HUES48 (cell line): Measurements from ENCODE around the gene ITGB7.

Experiments used
- H3K27ac ChIP-seq: one replicate; pipeline ENCODE4 v1.7.0; 2013; ENCODE audit warnings: low read depth, low read length, inconsistent platforms
- H3K27me3 ChIP-seq: 2 replicates; pipeline ENCODE4 v1.6.1; 2013; ENCODE audit warnings: mild to moderate bottlenecking, low read length; ENCODE audit not compliant: control insufficient read depth, insufficient read depth
- H3K36me3 ChIP-seq: 2 replicates; pipeline ENCODE4 v1.6.1; 2013; ENCODE audit warnings: low read length; ENCODE audit not compliant: control insufficient read depth, insufficient read depth
- H3K4me1 ChIP-seq: 2 replicates; pipeline ENCODE4 v1.6.1; 2013; ENCODE audit warnings: mild to moderate bottlenecking, low read length; ENCODE audit not compliant: control insufficient read depth, insufficient read depth
- H3K4me3 ChIP-seq: 2 replicates; pipeline ENCODE4 v1.5.1; 2013; ENCODE audit warnings: mild to moderate bottlenecking, low read depth, low read length
- H3K9ac ChIP-seq: 2 replicates; pipeline ENCODE4 v1.6.1; 2013; ENCODE audit warnings: mild to moderate bottlenecking, low read depth, low read length, moderate library complexity
- H3K9me3 ChIP-seq: 2 replicates; pipeline ENCODE4 v1.6.1; 2013; ENCODE audit warnings: low read length; ENCODE audit not compliant: control insufficient read depth, insufficient read depth

The ITGB7 gene, protein sequence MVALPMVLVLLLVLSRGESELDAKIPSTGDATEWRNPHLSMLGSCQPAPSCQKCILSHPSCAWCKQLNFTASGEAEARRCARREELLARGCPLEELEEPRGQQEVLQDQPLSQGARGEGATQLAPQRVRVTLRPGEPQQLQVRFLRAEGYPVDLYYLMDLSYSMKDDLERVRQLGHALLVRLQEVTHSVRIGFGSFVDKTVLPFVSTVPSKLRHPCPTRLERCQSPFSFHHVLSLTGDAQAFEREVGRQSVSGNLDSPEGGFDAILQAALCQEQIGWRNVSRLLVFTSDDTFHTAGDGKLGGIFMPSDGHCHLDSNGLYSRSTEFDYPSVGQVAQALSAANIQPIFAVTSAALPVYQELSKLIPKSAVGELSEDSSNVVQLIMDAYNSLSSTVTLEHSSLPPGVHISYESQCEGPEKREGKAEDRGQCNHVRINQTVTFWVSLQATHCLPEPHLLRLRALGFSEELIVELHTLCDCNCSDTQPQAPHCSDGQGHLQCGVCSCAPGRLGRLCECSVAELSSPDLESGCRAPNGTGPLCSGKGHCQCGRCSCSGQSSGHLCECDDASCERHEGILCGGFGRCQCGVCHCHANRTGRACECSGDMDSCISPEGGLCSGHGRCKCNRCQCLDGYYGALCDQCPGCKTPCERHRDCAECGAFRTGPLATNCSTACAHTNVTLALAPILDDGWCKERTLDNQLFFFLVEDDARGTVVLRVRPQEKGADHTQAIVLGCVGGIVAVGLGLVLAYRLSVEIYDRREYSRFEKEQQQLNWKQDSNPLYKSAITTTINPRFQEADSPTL

DNA sequence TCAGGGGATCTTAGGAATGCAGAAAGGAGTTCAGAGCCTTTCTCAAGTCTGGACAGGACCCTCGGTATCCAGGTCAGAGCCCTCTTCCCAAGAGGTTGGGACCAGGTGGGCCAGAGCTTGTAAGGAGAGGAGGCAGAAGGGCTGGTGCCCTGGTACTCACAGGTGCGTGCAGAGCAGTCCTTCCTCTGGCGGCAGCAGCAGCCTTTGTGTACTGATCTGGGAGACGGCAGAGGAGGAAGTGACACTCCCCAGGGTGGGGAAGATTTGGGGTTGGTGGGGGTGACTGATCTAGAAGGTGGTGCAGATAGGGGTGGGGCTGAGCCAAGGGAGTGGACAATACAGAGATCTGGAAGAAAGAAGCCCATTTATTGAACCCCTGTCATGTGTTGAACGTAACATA lies at the start of gene ITGB7:
ITGB7 (minus strand) TSS at position 210 of the 400 bp plus-strand sequence. CDS start 6,808 bp downstream, outside the sequence.
- H3K4me3 ChIP-seq = no peak within 1 kb of the TSS
- H3K4me1 ChIP-seq = no peaks in the 10 kb centered on the region
- H3K27ac ChIP-seq = no peak within 1 kb of the TSS
- no peak within 1 kb of the TSS for H3K9ac ChIP-seq
- no peaks in the 10 kb centered on the region for H3K9me3 ChIP-seq
- no peaks in the 10 kb centered on the region for H3K27me3 ChIP-seq
- H3K36me3 ChIP-seq = peaks cover 19% of the 10 kb centered on the region

DNA sequence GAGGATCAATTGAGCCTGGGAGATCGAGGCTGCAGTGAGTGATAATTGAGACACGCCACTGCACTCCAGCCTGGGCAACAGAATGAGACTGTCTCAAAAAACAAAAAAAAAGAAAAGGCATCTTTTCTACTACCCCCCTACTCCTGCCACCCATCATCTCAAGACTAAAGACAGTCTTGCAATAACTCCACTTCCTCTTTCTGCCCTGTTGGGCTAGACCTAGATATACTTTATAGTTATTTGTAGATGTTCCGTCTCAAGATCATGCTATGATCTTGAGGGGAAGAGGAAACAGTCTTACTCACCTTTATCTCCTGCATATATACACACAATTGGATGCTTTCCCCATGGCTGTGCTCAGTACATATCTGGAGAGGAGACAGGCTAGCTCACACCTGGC lies 48.9 kb upstream of the ITGB7 start:
- peaks cover 12% of the 10 kb centered on the region for H3K36me3 ChIP-seq
- no peaks in the 10 kb centered on the region for H3K9me3 ChIP-seq
- no peak overlapping the region for H3K9ac ChIP-seq
- H3K4me3 ChIP-seq = no peak overlapping the region
- peaks cover 12% of the 10 kb centered on the region for H3K4me1 ChIP-seq
- no peaks in the 10 kb centered on the region for H3K27me3 ChIP-seq
- H3K27ac ChIP-seq = no peak overlapping the region

DNA sequence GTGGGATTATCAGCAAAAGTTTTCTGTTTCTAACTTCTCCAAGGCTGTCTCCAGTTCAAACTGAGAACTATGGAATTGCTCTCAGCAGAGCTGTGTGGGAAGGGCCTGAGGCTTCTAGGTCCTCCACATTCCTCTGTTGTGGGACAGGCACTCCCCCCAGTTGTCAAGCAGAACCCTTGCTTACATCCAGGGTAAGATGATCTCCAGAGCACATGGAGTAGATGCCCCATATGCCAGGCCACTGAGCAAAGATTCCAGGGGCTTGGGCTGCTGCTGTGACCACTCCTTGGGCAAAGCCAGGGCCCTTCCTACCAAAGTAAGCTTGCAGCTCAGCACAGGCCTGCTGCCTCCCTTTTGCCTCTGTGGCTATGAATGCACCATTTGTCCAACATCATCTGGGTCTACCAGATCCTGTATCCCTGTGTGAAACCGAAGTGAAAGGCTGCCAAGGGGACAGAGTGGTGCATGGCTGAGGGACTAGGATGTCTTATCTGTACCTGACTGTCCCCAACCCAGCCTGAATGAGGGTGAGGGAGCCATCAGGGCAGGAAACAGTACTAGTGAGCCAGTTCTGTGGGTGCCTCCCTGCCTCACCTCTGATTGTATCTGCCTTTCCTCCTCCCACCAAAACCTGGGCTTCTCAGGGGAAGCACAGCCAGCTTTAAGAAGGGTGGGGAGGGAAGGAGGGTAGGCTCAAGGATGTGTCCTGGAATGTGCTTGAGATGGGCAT lies 47.9 kb upstream of the ITGB7 start:
- Histone ChIP-seq H3K9me3 (no peaks in the 10 kb centered on the region), H3K9ac (no peak overlapping the region), H3K4me1 (peaks cover 12% of the 10 kb centered on the region), H3K27ac (no peak overlapping the region), H3K4me3 (no peak overlapping the region), H3K27me3 (no peaks in the 10 kb centered on the region), H3K36me3 (peaks cover 12% of the 10 kb centered on the region)

DNA sequence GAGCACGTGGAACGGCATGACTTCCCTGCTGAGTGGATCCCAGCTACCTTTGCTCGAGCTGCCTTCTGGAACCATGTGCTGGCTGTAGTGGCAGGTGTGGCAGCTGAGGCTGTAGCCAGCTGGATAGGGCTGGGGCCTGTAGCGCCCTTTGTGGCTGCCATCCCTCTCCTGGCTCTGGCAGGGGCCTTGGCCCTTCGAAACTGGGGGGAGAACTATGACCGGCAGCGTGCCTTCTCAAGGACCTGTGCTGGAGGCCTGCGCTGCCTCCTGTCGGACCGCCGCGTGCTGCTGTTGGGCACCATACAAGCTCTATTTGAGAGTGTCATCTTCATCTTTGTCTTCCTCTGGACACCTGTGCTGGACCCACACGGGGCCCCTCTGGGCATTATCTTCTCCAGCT lies 46.2 kb upstream of the ITGB7 start:
- peaks cover 12% of the 10 kb centered on the region for H3K4me1 ChIP-seq
- no peak overlapping the region for H3K27ac ChIP-seq
- peaks cover 12% of the 10 kb centered on the region for H3K36me3 ChIP-seq
- no peaks in the 10 kb centered on the region for H3K9me3 ChIP-seq
- H3K27me3 ChIP-seq = no peaks in the 10 kb centered on the region
- H3K9ac ChIP-seq = no peak overlapping the region
- H3K4me3 ChIP-seq = peak overlapping the region; percentile 71; the same call in 1 of the 2 replicates

DNA sequence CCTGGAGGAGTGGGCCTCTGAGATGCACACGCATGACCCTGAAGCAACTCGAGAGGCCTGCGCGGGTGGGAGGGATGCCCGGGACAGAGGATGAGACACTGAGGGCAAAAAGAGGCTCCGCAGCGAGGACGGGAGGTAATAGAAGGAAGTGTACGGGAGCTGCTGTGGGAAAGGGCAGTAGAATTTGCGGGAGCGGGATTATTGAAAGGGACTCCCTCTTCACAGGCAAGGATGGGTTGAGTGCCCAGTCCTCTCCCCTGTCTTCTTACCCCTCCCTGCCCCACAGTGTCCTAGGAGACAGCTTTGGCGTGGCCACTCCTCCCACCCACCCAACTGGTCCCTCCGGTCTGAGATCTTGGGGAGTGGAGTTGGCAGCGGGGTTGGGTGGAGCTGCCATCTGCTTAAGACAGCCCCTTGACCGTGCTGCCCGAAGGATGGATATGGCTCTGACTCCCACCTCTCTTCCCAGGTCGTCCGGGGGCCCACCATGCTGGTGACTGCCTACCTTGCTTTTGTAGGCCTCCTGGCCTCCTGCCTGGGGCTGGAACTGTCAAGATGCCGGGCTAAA lies 45.4 kb upstream of the ITGB7 start:
- Histone ChIP-seq H3K9ac (peak overlapping the region; percentile 71), H3K27ac (peak overlapping the region; percentile 83), H3K36me3 (peaks cover 12% of the 10 kb centered on the region), H3K27me3 (no peaks in the 10 kb centered on the region), H3K4me3 (peak overlapping the region; percentile 71), H3K9me3 (no peaks in the 10 kb centered on the region), H3K4me1 (peaks cover 12% of the 10 kb centered on the region)

DNA sequence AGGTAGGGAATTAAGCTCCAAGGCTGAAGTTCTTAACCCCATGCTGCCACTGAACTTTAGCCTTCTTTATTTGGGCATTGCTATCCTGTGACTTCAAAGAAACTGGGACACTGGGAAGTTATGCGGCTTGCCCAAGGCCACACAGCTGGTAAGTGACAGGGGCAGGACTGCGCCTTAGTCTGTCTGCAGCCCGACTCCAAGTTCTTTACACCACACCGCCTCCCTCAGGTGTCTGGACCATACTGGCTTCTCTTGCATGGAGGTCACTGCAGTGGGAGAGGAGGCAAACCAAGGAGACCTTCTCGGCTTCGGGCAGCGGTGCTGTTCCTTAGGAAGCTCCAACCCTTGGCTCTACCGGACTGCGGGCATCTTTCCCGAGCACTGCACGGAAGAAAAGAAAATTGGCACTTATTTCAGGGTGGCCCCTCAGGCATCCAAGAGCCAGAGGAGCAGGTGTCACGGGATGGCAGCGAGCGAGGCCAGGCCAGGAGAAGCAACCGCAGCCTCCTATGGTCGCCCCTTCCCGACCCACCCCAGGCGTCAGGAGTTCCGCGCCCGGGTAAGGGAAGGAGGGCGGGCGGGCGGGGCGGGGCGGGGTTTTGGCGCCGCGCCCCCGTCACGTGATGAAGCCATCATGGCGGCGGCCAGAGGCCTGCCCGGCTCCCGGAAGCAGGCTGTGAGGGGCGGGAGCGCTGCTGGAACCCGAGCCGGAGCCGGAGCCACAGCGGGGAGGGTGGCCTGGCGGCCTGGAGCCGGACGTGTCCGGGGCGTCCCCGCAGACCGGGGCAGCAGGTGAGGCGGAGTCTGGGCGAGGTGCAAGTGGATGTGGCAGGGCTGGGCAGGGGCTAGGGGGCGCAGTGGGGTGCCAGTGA lies 44.7 kb upstream of the ITGB7 start:
- Histone ChIP-seq H3K4me1 (peaks cover 12% of the 10 kb centered on the region), H3K27ac (peak overlapping the region; percentile 92), H3K9me3 (no peaks in the 10 kb centered on the region), H3K9ac (peak overlapping the region; percentile 71), H3K4me3 (peak overlapping the region; percentile 71), H3K36me3 (peaks cover 12% of the 10 kb centered on the region), H3K27me3 (no peaks in the 10 kb centered on the region)

DNA sequence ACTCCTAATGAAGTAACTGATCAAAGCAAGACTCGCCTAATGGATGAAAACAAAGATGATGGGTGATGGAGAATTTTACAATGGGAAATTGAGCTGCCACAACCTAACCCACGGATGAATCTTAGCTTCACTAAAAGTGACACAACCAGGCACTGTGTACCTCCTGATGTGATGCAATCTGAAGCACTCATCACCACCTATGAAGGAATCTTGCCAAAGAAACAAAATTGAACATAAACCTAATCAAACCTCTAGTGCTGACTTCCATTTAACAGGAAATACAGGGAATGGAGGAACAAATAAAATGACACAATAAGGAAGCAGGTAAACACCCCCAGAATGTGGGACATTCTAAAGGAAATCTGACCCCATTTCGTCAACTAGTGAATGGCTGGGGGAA lies 38.2 kb upstream of the ITGB7 start:
- Histone ChIP-seq H3K9me3 (no peaks in the 10 kb centered on the region), H3K27ac (no peak overlapping the region), H3K9ac (no peak overlapping the region), H3K4me3 (no peak overlapping the region), H3K4me1 (peaks cover 21% of the 10 kb centered on the region), H3K36me3 (no peaks in the 10 kb centered on the region), H3K27me3 (no peaks in the 10 kb centered on the region; the same call in 1 of the 2 replicates)

DNA sequence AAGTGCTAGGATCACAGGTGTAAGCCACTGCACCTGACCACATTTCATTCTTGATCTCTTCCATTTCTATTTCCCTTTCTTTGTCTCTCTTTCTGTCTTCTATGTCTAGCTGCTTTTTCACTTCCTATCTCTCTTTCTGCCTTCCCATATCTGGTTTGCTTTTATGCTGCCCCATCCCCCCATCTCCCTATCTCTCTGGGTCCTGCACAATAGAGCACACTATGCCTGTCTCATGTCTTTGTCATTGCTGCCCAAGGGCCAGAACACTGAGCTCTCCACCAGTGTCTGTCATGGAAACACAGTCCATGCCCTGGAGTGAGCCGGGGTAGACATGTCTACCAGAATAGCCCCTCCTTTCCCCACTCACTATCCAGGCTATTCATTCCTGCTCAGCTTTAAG lies 37.3 kb upstream of the ITGB7 start:
- no peaks in the 10 kb centered on the region; the same call in 1 of the 2 replicates for H3K27me3 ChIP-seq
- H3K4me1 ChIP-seq = peaks cover 21% of the 10 kb centered on the region
- H3K27ac ChIP-seq = no peak overlapping the region
- H3K4me3 ChIP-seq = no peak overlapping the region
- no peaks in the 10 kb centered on the region for H3K36me3 ChIP-seq
- no peaks in the 10 kb centered on the region for H3K9me3 ChIP-seq
- no peak overlapping the region for H3K9ac ChIP-seq

DNA sequence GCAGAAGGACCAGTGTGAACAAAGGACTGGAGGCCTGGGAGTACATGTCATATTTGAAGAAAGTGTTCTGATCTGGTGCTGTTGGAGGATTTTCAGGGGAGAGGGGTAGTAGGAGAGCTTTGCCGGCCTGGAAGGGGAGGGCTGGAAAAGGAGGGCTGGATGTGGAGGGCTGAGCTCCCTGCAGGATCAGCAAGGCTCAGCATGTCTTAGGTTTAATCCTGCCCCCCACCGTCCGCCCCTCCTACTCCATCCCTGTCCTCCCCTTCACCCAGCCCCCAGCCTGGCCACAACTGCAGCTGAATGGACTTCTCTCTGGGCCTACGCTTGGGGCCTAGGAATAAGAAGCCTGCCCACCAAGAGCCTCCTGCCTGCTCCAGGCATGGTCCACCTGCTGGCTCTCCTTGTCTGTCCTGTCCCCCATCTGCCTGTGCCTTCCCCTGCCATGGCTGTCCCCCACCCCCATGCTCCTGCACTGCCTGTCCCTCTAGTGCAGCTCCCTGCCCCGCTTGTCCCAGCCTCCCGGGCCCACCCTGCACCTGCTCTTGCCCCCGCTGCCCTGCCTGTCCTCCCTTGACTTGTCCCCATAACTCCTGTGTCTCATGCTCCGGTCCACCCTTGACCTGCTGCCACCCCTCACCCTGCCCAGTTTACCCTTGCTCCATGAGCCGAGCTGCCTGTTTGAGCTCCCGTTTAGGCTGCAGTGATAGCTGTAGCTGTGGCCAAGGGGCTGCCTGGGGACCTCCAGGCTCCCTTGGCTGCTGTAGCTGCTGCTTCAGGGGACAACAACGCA lies 34.8 kb upstream of the ITGB7 start:
- Histone ChIP-seq H3K4me1 (peaks cover 21% of the 10 kb centered on the region), H3K36me3 (no peaks in the 10 kb centered on the region), H3K27ac (no peak overlapping the region), H3K9ac (no peak overlapping the region), H3K9me3 (no peaks in the 10 kb centered on the region), H3K4me3 (no peak overlapping the region), H3K27me3 (no peaks in the 10 kb centered on the region; the same call in 1 of the 2 replicates)
